Neural crest cell (in vitro differentiated cells): ENCODE measurements around the gene ACAA2. TPM values are rescaled to one million over a fixed set of nuclear protein-coding genes. Genes with fewer than 3 reads are reported as not detected.

ENCODE experiments used
- DNase-seq: peaks from one replicate; pipeline ENCODE4 v3.0.0; 2021; ENCODE audit warnings: low read depth, mixed read lengths, low spot score
- H3K27ac Mint-ChIP-seq: one replicate; pipeline ENCODE4 v1.8.0; 2021; ENCODE audit warnings: mild to moderate bottlenecking, mixed read lengths; ENCODE audit not compliant: unreplicated experiment
- H3K27me3 Mint-ChIP-seq: 2 replicates; pipeline ENCODE4 v1.8.0; 2021; ENCODE audit warnings: low read depth, mild to moderate bottlenecking, mixed read lengths
- H3K36me3 Mint-ChIP-seq: 2 replicates; pipeline ENCODE4 v1.8.0; 2021; ENCODE audit warnings: low read depth, mild to moderate bottlenecking, mixed read lengths
- H3K4me1 Mint-ChIP-seq: 2 replicates; pipeline ENCODE4 v1.8.0; 2021; ENCODE audit warnings: mixed read lengths
- H3K4me3 Mint-ChIP-seq: one replicate; pipeline ENCODE4 v1.8.0; 2021; ENCODE audit warnings: mild to moderate bottlenecking, mixed read lengths
- H3K9me3 Mint-ChIP-seq: 2 replicates; pipeline ENCODE4 v1.8.0; 2021; ENCODE audit warnings: mixed read lengths
- CTCF ChIP-seq: fragments of 200-600 bp; sonication (generic); conservative IDR thresholded peaks from 2 replicates; pipeline ENCODE4 v1.5.0; 2021; ENCODE audit warnings: antibody characterized with exemption, mild to moderate bottlenecking
- total RNA-seq: library from RNA; stranded (reverse); gene quantifications from 2 replicates; pipeline ENCODE4 v1.2.1, GENCODE V29; 2021

The ACAA2 gene
- total RNA-seq, 1 donor from 2014 or later = 67.5 TPM

GRCh38 chr18:49844903-49845302 lies 31.6 kb upstream of the ACAA2 start:
- Mint-ChIP-seq H3K9me3 (no peaks in the 10 kb centered on the region), H3K36me3 (no peaks in the 10 kb centered on the region), H3K4me1 (peaks cover 6% of the 10 kb centered on the region), H3K4me3 (no peak overlapping the region), H3K27me3 (peaks cover 5% of the 10 kb centered on the region), H3K27ac (no peak overlapping the region)
- no peak for DNase-seq
- TF ChIP-seq CTCF = no peak

GRCh38 chr18:49843778-49844625 lies 30.7 kb upstream of the ACAA2 start:
- Mint-ChIP-seq H3K27ac (peak overlapping the region; percentile 83), H3K27me3 (peaks cover 3% of the 10 kb centered on the region), H3K36me3 (no peaks in the 10 kb centered on the region), H3K4me1 (peaks cover 6% of the 10 kb centered on the region), H3K4me3 (no peak overlapping the region), H3K9me3 (no peaks in the 10 kb centered on the region)
- TF ChIP-seq CTCF = no peak
- DNase-seq = no peak

GRCh38 chr18:49843131-49843530 lies 29.8 kb upstream of the ACAA2 start:
- Mint-ChIP-seq H3K9me3 (no peaks in the 10 kb centered on the region), H3K27ac (no peak overlapping the region), H3K4me1 (peaks cover 6% of the 10 kb centered on the region), H3K4me3 (no peak overlapping the region), H3K36me3 (no peaks in the 10 kb centered on the region), H3K27me3 (no peaks in the 10 kb centered on the region)
- no peak for DNase-seq
- TF ChIP-seq CTCF = no peak

GRCh38 chr18:49842656-49843055 lies 29.3 kb upstream of the ACAA2 start:
- no peak overlapping the region for H3K27ac Mint-ChIP-seq
- H3K9me3 Mint-ChIP-seq = no peaks in the 10 kb centered on the region
- peaks cover 6% of the 10 kb centered on the region for H3K4me1 Mint-ChIP-seq
- no peaks in the 10 kb centered on the region for H3K36me3 Mint-ChIP-seq
- no peak for TF ChIP-seq CTCF
- no peak for DNase-seq
- H3K27me3 Mint-ChIP-seq = no peaks in the 10 kb centered on the region
- H3K4me3 Mint-ChIP-seq = no peak overlapping the region

- Mint-ChIP-seq H3K27me3 (no peaks in the 10 kb centered on the region), H3K9me3 (no peaks in the 10 kb centered on the region), H3K27ac (no peak overlapping the region), H3K4me3 (no peak overlapping the region), H3K4me1 (peaks cover 4% of the 10 kb centered on the region), H3K36me3 (no peaks in the 10 kb centered on the region)
- TF ChIP-seq CTCF = no peak
- DNase-seq = no peak
Measured at GRCh38 chr18:49841236-49842217, 28.2 kb upstream of the ACAA2 start.
